Measurements from ENCODE around the gene PRR16. TPM values are rescaled to one million over a fixed set of nuclear protein-coding genes. Genes with fewer than 3 reads are reported as not detected.

PRR16 gene
- total RNA-seq, 2 donors from 2014 or later, result 3.5 to 13.4 TPM

DNA sequence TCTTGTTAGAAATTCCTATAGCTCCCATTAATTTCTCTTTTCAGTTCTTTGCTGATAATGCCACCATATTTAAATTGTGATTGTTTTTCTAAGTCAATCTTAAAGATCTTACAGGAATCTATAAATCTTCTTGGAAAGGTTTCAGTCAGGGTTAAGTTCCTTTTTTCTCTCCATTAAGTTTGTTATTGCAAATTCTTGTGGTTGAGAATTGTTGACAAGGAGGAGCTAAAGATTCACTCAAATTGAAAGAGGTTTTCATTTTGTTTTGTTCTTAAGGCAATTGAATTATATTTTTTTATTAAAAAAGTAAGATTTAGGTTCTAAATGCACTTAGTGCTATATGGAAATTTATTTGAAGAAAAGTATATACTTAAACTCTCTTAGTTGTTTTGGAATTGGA, 213.4 kb downstream of the PRR16 start:
- TF ChIP-seq, protein P1, sequence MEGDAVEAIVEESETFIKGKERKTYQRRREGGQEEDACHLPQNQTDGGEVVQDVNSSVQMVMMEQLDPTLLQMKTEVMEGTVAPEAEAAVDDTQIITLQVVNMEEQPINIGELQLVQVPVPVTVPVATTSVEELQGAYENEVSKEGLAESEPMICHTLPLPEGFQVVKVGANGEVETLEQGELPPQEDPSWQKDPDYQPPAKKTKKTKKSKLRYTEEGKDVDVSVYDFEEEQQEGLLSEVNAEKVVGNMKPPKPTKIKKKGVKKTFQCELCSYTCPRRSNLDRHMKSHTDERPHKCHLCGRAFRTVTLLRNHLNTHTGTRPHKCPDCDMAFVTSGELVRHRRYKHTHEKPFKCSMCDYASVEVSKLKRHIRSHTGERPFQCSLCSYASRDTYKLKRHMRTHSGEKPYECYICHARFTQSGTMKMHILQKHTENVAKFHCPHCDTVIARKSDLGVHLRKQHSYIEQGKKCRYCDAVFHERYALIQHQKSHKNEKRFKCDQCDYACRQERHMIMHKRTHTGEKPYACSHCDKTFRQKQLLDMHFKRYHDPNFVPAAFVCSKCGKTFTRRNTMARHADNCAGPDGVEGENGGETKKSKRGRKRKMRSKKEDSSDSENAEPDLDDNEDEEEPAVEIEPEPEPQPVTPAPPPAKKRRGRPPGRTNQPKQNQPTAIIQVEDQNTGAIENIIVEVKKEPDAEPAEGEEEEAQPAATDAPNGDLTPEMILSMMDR (IDR thresholded peaks at IDR 0.05), result no peak
- no peak for TF ChIP-seq POLR2A (IDR thresholded peaks at IDR 0.05)
- TF ChIP-seq POLR2AphosphoS5 (IDR thresholded peaks at IDR 0.05), result no peak
- H3K27me3 ChIP-seq (replicated peaks; ENCODE audit: insufficient read depth), result no peaks in the 10 kb centered on the region

DNA sequence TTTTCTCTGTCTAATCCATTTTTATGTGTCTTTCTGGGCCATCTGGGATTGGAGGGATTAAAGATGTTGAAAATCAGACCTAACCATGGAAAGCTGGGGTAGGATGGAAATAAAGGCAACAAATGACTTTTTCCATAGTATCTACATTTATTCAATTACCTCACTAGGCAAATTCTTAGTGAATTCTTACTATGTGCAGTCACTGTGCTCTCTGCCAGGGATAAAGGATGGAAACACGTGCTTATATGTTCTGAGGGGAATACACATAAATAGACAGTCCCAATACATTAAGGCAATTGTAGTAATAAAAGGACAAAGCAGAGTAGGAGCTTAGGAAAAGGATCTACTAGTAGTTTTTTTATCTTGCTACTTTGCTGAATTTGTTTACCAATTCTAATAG, 214.2 kb downstream of the PRR16 start:
- no peaks in the 10 kb centered on the region for H3K27me3 ChIP-seq (replicated peaks; ENCODE audit: insufficient read depth)
- H3K4me3 ChIP-seq, result no peak overlapping the region
- no peaks in the 10 kb centered on the region for H3K9me3 ChIP-seq
- TF ChIP-seq POLR2A (IDR thresholded peaks at IDR 0.05) (no peak), POLR2AphosphoS5 (IDR thresholded peaks at IDR 0.05) (no peak)
- TF ChIP-seq, protein P1 (IDR thresholded peaks at IDR 0.05), result no peak
- H3K4me1 ChIP-seq (replicated peaks), result no peaks in the 10 kb centered on the region
- WGBS, result 74% methylated on average over 1 of the region's 1 CpG
- H3K27ac ChIP-seq, result no peak overlapping the region
- DNase-seq (ENCODE audit: low spot score), result no peak
- H3K36me3 ChIP-seq, result no peaks in the 10 kb centered on the region
- intact Hi-C loops (cut with DNase I), result no loop called here

More for the DNA sequence above, 213.4 kb downstream of the PRR16 start:
- no peaks in the 10 kb centered on the region for H3K36me3 ChIP-seq
- H3K4me1 ChIP-seq (replicated peaks), result no peaks in the 10 kb centered on the region
- no peak for DNase-seq (ENCODE audit: low spot score)
- intact Hi-C loops (cut with DNase I), result no loop called here
- H3K9me3 ChIP-seq, result no peaks in the 10 kb centered on the region
- no peak overlapping the region for H3K27ac ChIP-seq
- H3K4me3 ChIP-seq, result no peak overlapping the region

DNA sequence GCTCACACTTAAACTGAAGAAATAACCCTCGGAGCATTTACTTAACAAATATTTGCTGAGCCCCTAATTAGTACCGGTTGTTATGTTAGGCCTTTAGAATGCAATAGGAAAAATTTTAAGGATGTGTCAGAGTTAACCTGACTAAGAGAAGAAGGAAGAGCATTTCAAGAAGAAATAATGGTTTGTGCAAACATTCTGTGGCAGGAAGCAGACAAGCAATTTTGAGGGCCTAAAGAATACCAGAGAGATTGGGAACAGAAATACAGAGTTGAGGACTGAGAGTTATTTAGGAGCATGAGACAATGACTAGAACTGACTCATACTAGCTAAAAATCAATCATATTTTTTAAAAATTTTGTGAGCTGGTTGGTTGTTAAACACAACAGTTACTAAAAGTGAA, 218.8 kb downstream of the PRR16 start:
- Histone ChIP-seq H3K27me3 (replicated peaks; ENCODE audit: insufficient read depth) (no peaks in the 10 kb centered on the region), H3K4me1 (replicated peaks) (no peaks in the 10 kb centered on the region), H3K27ac (no peak overlapping the region), H3K9me3 (no peaks in the 10 kb centered on the region), H3K36me3 (no peaks in the 10 kb centered on the region), H3K4me3 (no peak overlapping the region)
- TF ChIP-seq, protein P1 (IDR thresholded peaks at IDR 0.05), result no peak
- TF ChIP-seq POLR2A (IDR thresholded peaks at IDR 0.05) (no peak), POLR2AphosphoS5 (IDR thresholded peaks at IDR 0.05) (no peak)
- no peak for DNase-seq (ENCODE audit: low spot score)
- intact Hi-C loops (cut with DNase I), result no loop called here
- WGBS, result 67% methylated on average over 2 of the region's 2 CpGs

DNA sequence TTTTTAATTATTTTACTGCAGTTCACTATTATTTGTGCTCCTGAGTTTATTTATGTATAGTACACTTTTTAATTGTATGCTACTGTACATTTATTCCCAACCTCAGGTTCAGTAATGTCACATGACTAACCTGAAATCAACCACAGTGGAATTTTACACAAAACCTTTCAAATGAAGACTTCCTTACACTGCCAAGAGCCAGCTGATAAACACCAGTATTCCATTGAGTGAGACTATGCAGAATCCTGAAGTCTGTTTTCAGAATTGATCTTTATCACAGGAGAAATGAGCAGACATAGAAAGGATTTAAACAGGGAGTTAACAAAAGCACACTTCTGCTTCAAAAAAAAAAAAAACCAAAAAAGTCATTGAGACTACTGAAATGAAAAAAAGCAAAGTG, 219.5 kb downstream of the PRR16 start:
- H3K4me1 ChIP-seq (replicated peaks), result no peaks in the 10 kb centered on the region
- intact Hi-C loops (cut with DNase I), result no loop called here
- TF ChIP-seq POLR2A (IDR thresholded peaks at IDR 0.05), result no peak
- TF ChIP-seq, protein P1 (IDR thresholded peaks at IDR 0.05), result no peak
- TF ChIP-seq POLR2AphosphoS5 (IDR thresholded peaks at IDR 0.05), result no peak
- no peaks in the 10 kb centered on the region for H3K27me3 ChIP-seq (replicated peaks; ENCODE audit: insufficient read depth)
- H3K27ac ChIP-seq, result no peak overlapping the region
- no peak overlapping the region for H3K4me3 ChIP-seq
- no peaks in the 10 kb centered on the region for H3K9me3 ChIP-seq
- no peaks in the 10 kb centered on the region for H3K36me3 ChIP-seq
- no peak for DNase-seq (ENCODE audit: low spot score)

DNA sequence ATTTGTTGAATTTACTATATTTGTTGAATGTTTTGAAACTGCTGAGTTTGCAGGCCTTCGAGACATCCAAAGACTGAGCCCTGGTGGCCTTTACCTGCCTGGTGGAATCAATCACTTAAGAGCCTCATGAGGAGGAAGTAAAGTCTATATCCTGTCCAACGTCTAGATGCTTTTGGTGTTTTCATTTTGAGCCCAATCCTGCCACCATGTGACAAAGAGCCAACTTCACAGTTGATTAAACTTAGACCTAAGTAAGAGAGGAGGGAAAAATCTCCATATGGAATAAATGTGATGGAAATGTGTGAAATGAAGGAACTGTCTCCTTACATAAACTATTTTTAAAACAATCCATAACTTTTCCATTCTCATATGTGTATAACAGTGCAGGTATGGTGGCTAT, 220.1 kb downstream of the PRR16 start:
- no peaks in the 10 kb centered on the region for H3K27me3 ChIP-seq (replicated peaks; ENCODE audit: insufficient read depth)
- H3K4me3 ChIP-seq, result no peak overlapping the region
- no peaks in the 10 kb centered on the region for H3K9me3 ChIP-seq
- intact Hi-C loops (cut with DNase I), result no loop called here
- no peaks in the 10 kb centered on the region for H3K36me3 ChIP-seq
- WGBS, result 72% methylated on average over 2 of the region's 2 CpGs
- TF ChIP-seq, protein P1 (IDR thresholded peaks at IDR 0.05), result no peak
- no peak overlapping the region for H3K27ac ChIP-seq
- no peaks in the 10 kb centered on the region for H3K4me1 ChIP-seq (replicated peaks)
- no peak for DNase-seq (ENCODE audit: low spot score)
